PC-9 (cell line): ENCODE measurements around the gene TBCD. TPM values are rescaled to one million over a fixed set of nuclear protein-coding genes. Genes with fewer than 3 reads are reported as not detected.

ENCODE experiments used
- BruUV-seq: library from RNA; stranded (reverse); fragments of 400-500 nt; replicated peaks from 2 replicates; lab custom pipeline; 2021; lab: Mats Ljungman, UMichigan
- CTCF ChIA-PET: fragments of 300-600 bp; sonication (Branson Sonifier 250); formaldehyde crosslinking; loops from one replicate; lab custom pipeline; 2022; ENCODE audit warnings: antibody characterized with exemption; lab: Charles Lee
- POLR2A ChIA-PET: fragments of 300-600 bp; sonication (Branson Sonifier 250); formaldehyde crosslinking; loops from one replicate; lab custom pipeline; 2022; ENCODE audit warnings: antibody characterized with exemption; ENCODE audit not compliant: unreplicated experiment; lab: Charles Lee
- DNase-seq, 2 experiments: peaks; one replicate each; pipeline versions ENCODE4 v3.0.0 to v3.0.0-alpha.2; 2015 to 2022; ENCODE audit warnings: mixed read lengths in 1 of 2
- H2AFZ ChIP-seq: fragments of 200-600 bp; sonication (generic); 2 replicates; pipeline ENCODE4 v1.8.1; 2017; ENCODE audit warnings: antibody characterized with exemption
- H3F3A ChIP-seq: fragments of 200-600 bp; sonication (generic); 2 replicates; pipeline ENCODE4 v1.8.1; 2017; ENCODE audit warnings: antibody characterized with exemption, mild to moderate bottlenecking, low read depth; ENCODE audit not compliant: insufficient read depth
- H3K27ac ChIP-seq: fragments of 200-600 bp; sonication (generic); 2 replicates; pipeline ENCODE4 v1.6.1; 2016; ENCODE audit warnings: mixed run types
- H3K27me3 ChIP-seq: fragments of 200-600 bp; sonication (generic); 2 replicates; pipeline ENCODE4 v1.6.1; 2016; ENCODE audit warnings: low read depth, mixed run types; ENCODE audit not compliant: insufficient read depth
- H3K36me3 ChIP-seq: fragments of 200-600 bp; sonication (generic); 2 replicates; pipeline ENCODE4 v1.6.1; 2016; ENCODE audit warnings: low read depth, mixed run types
- H3K4me1 ChIP-seq: fragments of 200-600 bp; sonication (generic); replicated peaks from 2 replicates; pipeline ENCODE4 v1.6.1; 2016; ENCODE audit warnings: mixed run types; ENCODE audit not compliant: insufficient read depth
- H3K4me2 ChIP-seq: fragments of 200-600 bp; sonication (generic); 2 replicates; pipeline ENCODE4 v1.6.1; 2017; ENCODE audit warnings: mixed run types
- H3K4me3 ChIP-seq: fragments of 200-600 bp; sonication (generic); 2 replicates; pipeline ENCODE4 v1.6.1; 2016; ENCODE audit warnings: mixed run types
- H3K79me2 ChIP-seq: fragments of 200-600 bp; sonication (generic); 2 replicates; pipeline ENCODE4 v1.6.1; 2017; ENCODE audit warnings: low read depth, mixed run types
- H3K9me2 ChIP-seq: fragments of 200-600 bp; sonication (generic); 2 replicates; pipeline ENCODE4 v1.8.1; 2017; ENCODE audit warnings: mild to moderate bottlenecking; ENCODE audit not compliant: insufficient read depth
- H3K9me3 ChIP-seq: fragments of 200-600 bp; sonication (generic); 2 replicates; pipeline ENCODE4 v1.8.1; 2016; ENCODE audit warnings: low read depth; ENCODE audit not compliant: insufficient read depth
- H4K20me1 ChIP-seq: fragments of 200-600 bp; sonication (generic); 2 replicates; pipeline ENCODE4 v1.8.1; 2017; ENCODE audit not compliant: insufficient read depth
- CTCF ChIP-seq: fragments of 200-600 bp; sonication (generic); conservative IDR thresholded peaks from 2 replicates; pipeline ENCODE4 v1.6.1; 2017; ENCODE audit warnings: mixed run types, antibody characterized with exemption, mild to moderate bottlenecking, moderate library complexity
- EZH2 ChIP-seq: fragments of 200-600 bp; sonication (generic); IDR thresholded peaks from 2 replicates; pipeline ENCODE4 v1.8.0; 2017; ENCODE audit warnings: antibody characterized with exemption, low read depth
- intact Hi-C: fragments of 100-400 bp; cut with micrococcal nuclease; formaldehyde crosslinking; loops from one replicate; pipeline ENCODE4 v1.10.0; 2022; ENCODE audit not compliant: unreplicated experiment
- total RNA-seq: library from RNA; stranded (reverse); gene quantifications from 2 replicates; pipeline ENCODE4 v1.2.3, GENCODE V29; 2021

Gene TBCD
- total RNA-seq, 1 experiment from 2014 or later, result 115 TPM

GRCh38 chr17:82806645-82807044, 54.8 kb downstream of the TBCD start:
- H3K4me2 ChIP-seq, result no peak overlapping the region
- no peak for DNase-seq
- H3K27ac ChIP-seq, result no peak overlapping the region
- H3F3A ChIP-seq, result no peaks in the 10 kb centered on the region
- POLR2A ChIA-PET, result no interaction called here
- H3K4me1 ChIP-seq, result no peaks in the 10 kb centered on the region
- no peaks in the 10 kb centered on the region for H3K9me2 ChIP-seq
- no TSS peak for BruUV-seq
- no peaks in the 10 kb centered on the region for H3K36me3 ChIP-seq
- CTCF ChIA-PET, result no interaction called here
- H3K27me3 ChIP-seq, result no peaks in the 10 kb centered on the region
- no peak overlapping the region for H2AFZ ChIP-seq
- intact Hi-C loops, result no loop called here
- H3K4me3 ChIP-seq, result no peak overlapping the region
- no peak for TF ChIP-seq EZH2
- no peak for TF ChIP-seq CTCF
- no peaks in the 10 kb centered on the region for H4K20me1 ChIP-seq
- H3K9me3 ChIP-seq, result no peaks in the 10 kb centered on the region
- H3K79me2 ChIP-seq, result no peaks in the 10 kb centered on the region

DNA sequence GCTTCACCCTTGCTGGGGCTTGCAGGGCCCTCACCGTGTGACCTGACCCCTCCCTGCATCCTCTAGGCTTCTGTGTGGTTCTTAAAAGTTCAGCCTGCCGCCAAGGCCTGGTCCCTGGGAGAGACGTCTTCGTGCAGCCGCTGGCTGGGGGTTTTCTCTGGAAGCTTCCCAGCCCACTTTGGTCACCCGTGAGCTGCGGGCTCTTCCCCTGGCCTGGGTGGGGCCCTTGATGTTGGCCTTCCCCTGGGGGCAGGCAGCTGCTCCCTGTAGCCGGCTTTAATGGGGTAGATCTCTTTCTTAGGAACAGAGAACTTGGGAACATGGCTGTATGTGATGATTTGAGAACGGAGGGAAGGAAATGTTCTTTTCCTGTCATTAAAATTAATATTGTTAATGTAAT, 55.2 kb downstream of the TBCD start:
- H3K36me3 ChIP-seq, result no peaks in the 10 kb centered on the region
- H3K79me2 ChIP-seq, result no peaks in the 10 kb centered on the region
- no peaks in the 10 kb centered on the region for H3F3A ChIP-seq
- POLR2A ChIA-PET, result no interaction called here
- no peak overlapping the region for H3K4me2 ChIP-seq
- H3K4me3 ChIP-seq, result no peak overlapping the region
- no peak overlapping the region for H3K27ac ChIP-seq
- intact Hi-C loops, result no loop called here
- H3K9me2 ChIP-seq, result no peaks in the 10 kb centered on the region
- no TSS peak for BruUV-seq
- CTCF ChIA-PET, result no interaction called here
- H3K9me3 ChIP-seq, result no peaks in the 10 kb centered on the region
- H3K27me3 ChIP-seq, result no peaks in the 10 kb centered on the region
- DNase-seq, result no peak
- no peaks in the 10 kb centered on the region for H3K4me1 ChIP-seq
- H4K20me1 ChIP-seq, result no peaks in the 10 kb centered on the region
- H2AFZ ChIP-seq, result no peak overlapping the region
- TF ChIP-seq EZH2 (no peak), CTCF (no peak)

GRCh38 chr17:82807562-82807961, 55.7 kb downstream of the TBCD start:
- no peaks in the 10 kb centered on the region for H3K27me3 ChIP-seq
- no peaks in the 10 kb centered on the region for H3K79me2 ChIP-seq
- H4K20me1 ChIP-seq, result no peaks in the 10 kb centered on the region
- no peak overlapping the region for H3K4me2 ChIP-seq
- CTCF ChIA-PET, result no interaction called here
- intact Hi-C loops, result no loop called here
- no peaks in the 10 kb centered on the region for H3F3A ChIP-seq
- H3K4me1 ChIP-seq, result no peaks in the 10 kb centered on the region
- DNase-seq, result no peak
- H3K4me3 ChIP-seq, result no peak overlapping the region
- POLR2A ChIA-PET, result no interaction called here
- H3K9me2 ChIP-seq, result no peaks in the 10 kb centered on the region
- TF ChIP-seq CTCF (no peak), EZH2 (no peak)
- H3K27ac ChIP-seq, result no peak overlapping the region
- H3K36me3 ChIP-seq, result no peaks in the 10 kb centered on the region
- no peaks in the 10 kb centered on the region for H3K9me3 ChIP-seq
- H2AFZ ChIP-seq, result no peak overlapping the region
- no TSS peak for BruUV-seq
